HepG2 (cell line): ENCODE data around the gene CCR2. TPM values are rescaled to one million over a fixed set of nuclear protein-coding genes. Genes with fewer than 3 reads are reported as not detected.

Source experiments
- ATAC-seq: fragments of 200-7000 bp; cut with Tn5 transposase; 3 replicates; pipeline ENCODE4 v1.9.1; 2020; ENCODE audit warnings: mild to moderate bottlenecking, moderate library complexity
- BruUV-seq: library from RNA; stranded (reverse); fragments of 400-500 nt; replicated peaks from 2 replicates; lab custom pipeline; 2021; lab: Mats Ljungman, UMichigan
- CTCF ChIA-PET: fragments of 300-600 bp; formaldehyde crosslinking; extraction: SDS; loops from one replicate; lab custom pipeline; 2021; ENCODE audit warnings: low total read pairs, inconsistent platforms, low intra/inter-chr PET ratio; lab: Yijun Ruan, JAX
- POLR2A ChIA-PET: fragments of 350-600 bp; sonication (Branson Sonifier 250); formaldehyde crosslinking; loops from one replicate; lab custom pipeline; 2020; ENCODE audit warnings: antibody characterized with exemption, inconsistent platforms; lab: Yijun Ruan, JAX
- DNase-seq: peaks from one replicate; pipeline ENCODE4 v3.0.0-alpha.2; 2015; ENCODE audit warnings: low spot score
- FAIRE-seq: peaks from 3 replicates; lab custom pipeline; 2011; peaks lifted over from hg19 to GRCh38; lab: Jason Lieb, UNC
- H2AFZ ChIP-seq: one replicate; pipeline ENCODE4 v1.6.1; 2011; ENCODE audit warnings: low read length, inconsistent platforms
- H3K27ac ChIP-seq: fragments of 300-600 bp; 3 replicates; pipeline ENCODE4 v1.8.0; 2011; ENCODE audit warnings: mixed run types, mild to moderate bottlenecking, mixed read lengths, low read length, inconsistent platforms; ENCODE audit not compliant: insufficient read depth; ENCODE audit errors: extremely low read length
- H3K27me3 ChIP-seq, 2 experiments: fragments of 200-600 bp in 1 of 2; 2 replicates in 1 of 2; 3 replicates in 1 of 2; pipeline versions ENCODE4 v1.6.0 to v1.8.0; 2011; ENCODE audit warnings: low read length in 2 of 2, mild to moderate bottlenecking in 2 of 2, moderate library complexity in 2 of 2, inconsistent platforms in 1 of 2; ENCODE audit not compliant: insufficient read depth in 2 of 2, control insufficient read depth in 1 of 2
- H3K36me3 ChIP-seq, 2 experiments: fragments of 200-600 bp in 1 of 2; replicated peaks in 1 of 2; 2 replicates in 1 of 2; 3 replicates in 1 of 2; pipeline versions ENCODE4 v1.5.1 to v1.8.0; 2011; ENCODE audit warnings: low read length in 2 of 2, inconsistent platforms in 1 of 2; ENCODE audit not compliant: insufficient read depth in 2 of 2, control insufficient read depth in 1 of 2
- H3K4me1 ChIP-seq: 2 replicates; pipeline ENCODE4 v1.5.1; 2012; ENCODE audit warnings: low read length, inconsistent platforms; ENCODE audit not compliant: insufficient read depth
- H3K4me2 ChIP-seq: 2 replicates; pipeline ENCODE4 v1.6.0; 2011; ENCODE audit warnings: low read depth, low read length, inconsistent platforms
- H3K4me3 ChIP-seq, 3 experiments: fragments of 200-600 bp in 1 of 3; sonication (generic), shearing (Covaris generic) in 1 of 3; replicated peaks in 1 of 3; 2 replicates each; pipeline ENCODE4 v1.5.1; 2011 to 2016; ENCODE audit warnings: low read length in 3 of 3, inconsistent platforms in 2 of 3, low read depth in 2 of 3, mild to moderate bottlenecking in 2 of 3, control low read depth in 1 of 3, mixed read lengths in 1 of 3; ENCODE audit not compliant: insufficient read depth in 1 of 3
- H3K79me2 ChIP-seq: one replicate; pipeline ENCODE4 v1.6.1; 2011; ENCODE audit warnings: low read length, inconsistent platforms; ENCODE audit not compliant: insufficient read depth
- H3K9ac ChIP-seq: 2 replicates; pipeline ENCODE4 v1.6.0; 2011; ENCODE audit warnings: mild to moderate bottlenecking, low read depth, low read length, inconsistent platforms; ENCODE audit not compliant: insufficient read depth
- H3K9me3 ChIP-seq: 2 replicates; pipeline ENCODE4 v1.5.1; 2012; ENCODE audit warnings: mild to moderate bottlenecking, low read length
- H4K20me1 ChIP-seq: 2 replicates; pipeline ENCODE4 v1.6.0; 2011; ENCODE audit warnings: inconsistent platforms, mild to moderate bottlenecking, low read length, moderate library complexity; ENCODE audit not compliant: insufficient read depth
- ATAD3A ChIP-seq: sonication (generic); formaldehyde crosslinking; IDR thresholded peaks from 2 replicates; pipeline ENCODE4 v1.4.0; 2020; ENCODE audit warnings: missing genetic modification reagents
- CREB1 ChIP-seq, 2 experiments: fragments of 450-650 bp in 1 of 2; IDR thresholded peaks; 2 replicates each; pipeline ENCODE4 v1.6.1; 2016 to 2017; ENCODE audit warnings: control low read depth in 1 of 2, mild to moderate bottlenecking in 1 of 2, missing compliant biosample characterization in 1 of 2, missing genetic modification characterization in 1 of 2
- FOXK2 ChIP-seq: fragments of 450-650 bp; IDR thresholded peaks from 2 replicates; pipeline ENCODE4 v1.6.1; 2016
- MAFF ChIP-seq: IDR thresholded peaks from 2 replicates; pipeline ENCODE4 v1.6.1; 2011; ENCODE audit warnings: low read depth, low read length, improper control_type of control experiment
- MED1 ChIP-seq: sonication (generic); formaldehyde crosslinking; IDR thresholded peaks from 2 replicates; pipeline ENCODE4 v1.4.0; 2020; ENCODE audit warnings: missing genetic modification reagents
- PHB2 ChIP-seq: fragments of 450-650 bp; IDR thresholded peaks from 2 replicates; pipeline ENCODE4 v1.6.1; 2018; ENCODE audit not compliant: partially characterized antibody
- PHF21A ChIP-seq: sonication (generic); formaldehyde crosslinking; IDR thresholded peaks from 2 replicates; pipeline ENCODE4 v1.5.0; 2020; ENCODE audit warnings: mild to moderate bottlenecking, missing genetic modification reagents
- THAP11 ChIP-seq: IDR thresholded peaks from 2 replicates; pipeline ENCODE4 v1.6.1; 2016; ENCODE audit warnings: missing biosample characterization, missing genetic modification reagents
- ZNF33B ChIP-seq: sonication (generic); formaldehyde crosslinking; IDR thresholded peaks from 2 replicates; pipeline ENCODE4 v1.5.1; 2020; ENCODE audit warnings: mild to moderate bottlenecking, missing genetic modification reagents
- ZNF407 ChIP-seq: sonication (generic); formaldehyde crosslinking; IDR thresholded peaks from one replicate; pipeline ENCODE4 v1.5.1; 2020; ENCODE audit warnings: mild to moderate bottlenecking, missing genetic modification reagents; ENCODE audit errors: not compliant biosample characterization
- ZNF777 ChIP-seq: sonication (generic); formaldehyde crosslinking; IDR thresholded peaks from 2 replicates; pipeline ENCODE4 v1.4.0; 2020; ENCODE audit warnings: missing genetic modification reagents
- WGBS: methylation state at CpG from one replicate; pipeline ENCODE4 v1.1.6; 2017; ENCODE audit warnings: low lambda C conversion rate; 5-methylcytosine and 5-hydroxymethylcytosine counted together
- in situ Hi-C: cut with HindIII; loops from 2 replicates; pipeline ENCODE4 v1.10.0; 2017; ENCODE audit warnings: low pct_unique_long_range_greater_than_20kb; ENCODE audit not compliant: extremely low pct_ligation_motif_present
- intact Hi-C: fragments of 100-400 bp; cut with micrococcal nuclease; formaldehyde crosslinking; loops from one replicate; pipeline ENCODE4 v1.10.0; 2022; ENCODE audit not compliant: unreplicated experiment
- polyA plus RNA-seq, 8 experiments: library from polyadenylated mRNA; depleted of rRNA in 3 of 8; stranded (reverse) in 7 of 8; unstranded in 1 of 8; fragments of >200 nt; fragmentation: Illumina TruSeq in 4 of 8; extraction: Trizol in 4 of 8; gene quantifications; 2 replicates each; pipeline versions ENCODE4 v1.2.1 to v1.2.3, GENCODE V29; 2011 to 2016; ENCODE audit warnings: low read depth in 4 of 8, missing spikeins in 1 of 8, mixed read lengths in 1 of 8; ENCODE audit not compliant: insufficient read depth in 1 of 8
- total RNA-seq, 5 experiments: library from RNA; depleted of rRNA; stranded (reverse); fragments of >200 nt; fragmentation: Illumina TruSeq; extraction: Trizol; gene quantifications; 2 replicates each; pipeline ENCODE4 v1.2.3, GENCODE V29; 2016; ENCODE audit warnings: low read depth in 1 of 5

The CCR2 gene
- total and polyA plus RNA-seq, 2 of the 13 experiments (the other 11 are each of a cell fraction or from before 2014, with no cell fraction given), result not detected

DNA sequence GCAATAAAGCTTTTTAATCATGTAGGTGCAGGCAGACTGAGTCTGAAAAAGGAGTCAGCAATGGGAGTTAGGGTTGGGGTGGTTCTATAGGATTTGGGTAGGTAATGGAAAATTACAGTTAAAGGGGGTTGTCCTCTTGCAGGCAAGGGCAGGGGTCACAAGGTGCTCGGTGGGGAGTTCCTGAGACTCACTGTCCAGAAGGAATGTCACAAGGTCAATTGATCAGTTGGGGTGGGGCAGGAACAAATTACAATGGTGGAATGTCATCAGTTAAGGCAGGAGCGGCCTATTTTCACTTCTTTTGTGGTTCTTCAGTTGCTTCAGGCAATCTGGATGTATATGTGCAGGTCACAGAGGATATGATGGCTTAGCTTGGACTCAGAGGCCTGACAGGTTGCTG is 39.1 kb downstream of the CCR2 start:
- H3K27ac ChIP-seq, result no peak overlapping the region
- no peak for TF ChIP-seq THAP11 (CRISPR knock-in tag)
- TF ChIP-seq MED1 (CRISPR knock-in tag), result no peak
- no peak for TF ChIP-seq ZNF33B (CRISPR knock-in tag)
- TF ChIP-seq ATAD3A, result no peak
- no peak for TF ChIP-seq PHB2
- TF ChIP-seq CREB1 (IDR thresholded peaks at IDR 0.05), result no peak
- TF ChIP-seq CREB1 (CRISPR knock-in tag; IDR thresholded peaks at IDR 0.05), result no peak
- TF ChIP-seq PHF21A (CRISPR knock-in tag), result no peak
- TF ChIP-seq ZNF407 (CRISPR knock-in tag), result no peak
- TF ChIP-seq FOXK2, result no peak
- TF ChIP-seq ZNF777 (CRISPR knock-in tag), result no peak
- no peak for TF ChIP-seq MAFF
- H3K9ac ChIP-seq, result no peak overlapping the region
- H3K4me2 ChIP-seq, result no peak overlapping the region
- H3K4me3 ChIP-seq, result no peak overlapping the region
- DNase-seq, result no peak
- H3K36me3 ChIP-seq, result no peaks in the 10 kb centered on the region
- intact Hi-C loops, result no loop called here
- POLR2A ChIA-PET, result no interaction called here
- peaks cover 0 to 17% of the 10 kb centered on the region in 2 experiments; a peak in 1 of 5 replicates for H3K27me3 ChIP-seq
- no peaks in the 10 kb centered on the region for H3K9me3 ChIP-seq
- H2AFZ ChIP-seq, result no peak overlapping the region
- H3K4me1 ChIP-seq, result no peaks in the 10 kb centered on the region
- in situ Hi-C loops, result no loop called here
- no peak for ATAC-seq
- CTCF ChIA-PET, result no interaction called here
- H4K20me1 ChIP-seq, result no peaks in the 10 kb centered on the region
- no peak for FAIRE-seq
- no TSS peak for BruUV-seq
- no peaks in the 10 kb centered on the region for H3K79me2 ChIP-seq
- WGBS, result 14% methylated on average over 2 of the region's 2 CpGs
